Measurements from ENCODE around the gene SOX5. TPM values are rescaled to one million over a fixed set of nuclear protein-coding genes. Genes with fewer than 3 reads are reported as not detected.
"Not testable (repeated sequence)": the region's sequence is repeated elsewhere in the genome, so short reads cannot be mapped to it uniquely, and the experiment has no call there.

The SOX5 gene
- total RNA-seq, 2 donors from 2014 or later = 1.4 to 7.9 TPM

GRCh38 chr12:23509832-23510231, 439.6 kb downstream of the SOX5 start:
- not testable (repeated sequence) for H3K4me1 Mint-ChIP-seq; H3K36me3 Mint-ChIP-seq (ENCODE audit: low read depth); H3K4me3 Mint-ChIP-seq; H3K27ac Mint-ChIP-seq; H3K27me3 Mint-ChIP-seq; ATAC-seq (replicated peaks); H3K9me3 Mint-ChIP-seq

GRCh38 chr12:23507785-23508184, 441.7 kb downstream of the SOX5 start:
- peaks cover 15% of the 10 kb centered on the region for H3K9me3 Mint-ChIP-seq
- H3K36me3 Mint-ChIP-seq (ENCODE audit: low read depth); H3K4me1 Mint-ChIP-seq; H3K4me3 Mint-ChIP-seq; ATAC-seq (replicated peaks); H3K27me3 Mint-ChIP-seq; H3K27ac Mint-ChIP-seq: not testable (repeated sequence)

GRCh38 chr12:23505736-23506135, 443.7 kb downstream of the SOX5 start:
- H3K9me3 Mint-ChIP-seq = peaks cover 15% of the 10 kb centered on the region
- not testable (repeated sequence) for H3K36me3 Mint-ChIP-seq (ENCODE audit: low read depth); H3K4me3 Mint-ChIP-seq; H3K27ac Mint-ChIP-seq; ATAC-seq (replicated peaks); H3K27me3 Mint-ChIP-seq; H3K4me1 Mint-ChIP-seq

- Mint-ChIP-seq H3K4me1 (no peaks in the 10 kb centered on the region), H3K27me3 (no peaks in the 10 kb centered on the region), H3K4me3 (no peak overlapping the region)
Observed at GRCh38 chr12:23504641-23505399, 444.6 kb downstream of the SOX5 start.

GRCh38 chr12:23504043-23504442, 445.4 kb downstream of the SOX5 start:
- no peaks in the 10 kb centered on the region for H3K36me3 Mint-ChIP-seq (ENCODE audit: low read depth)
- H3K4me1 Mint-ChIP-seq = no peaks in the 10 kb centered on the region
- ATAC-seq (replicated peaks) = no peak
- H3K9me3 Mint-ChIP-seq = peaks cover 8% of the 10 kb centered on the region
- H3K4me3 Mint-ChIP-seq = no peak overlapping the region
- H3K27ac Mint-ChIP-seq = no peak overlapping the region
- no peaks in the 10 kb centered on the region for H3K27me3 Mint-ChIP-seq

More at GRCh38 chr12:23504641-23505399, 444.6 kb downstream of the SOX5 start:
- peaks cover 8% of the 10 kb centered on the region for H3K9me3 Mint-ChIP-seq
- no peak overlapping the region for H3K27ac Mint-ChIP-seq
- no peaks in the 10 kb centered on the region for H3K36me3 Mint-ChIP-seq (ENCODE audit: low read depth)
- ATAC-seq (replicated peaks) = no peak

- Mint-ChIP-seq H3K36me3 (ENCODE audit: low read depth) (no peaks in the 10 kb centered on the region), H3K4me3 (no peak overlapping the region), H3K9me3 (peaks cover 8% of the 10 kb centered on the region), H3K27me3 (no peaks in the 10 kb centered on the region), H3K4me1 (no peaks in the 10 kb centered on the region), H3K27ac (no peak overlapping the region)
- ATAC-seq (replicated peaks) = no peak
Observed at GRCh38 chr12:23503544-23503943, 445.9 kb downstream of the SOX5 start.

- Mint-ChIP-seq H3K4me1 (no peaks in the 10 kb centered on the region), H3K4me3 (no peak overlapping the region), H3K27ac (no peak overlapping the region), H3K9me3 (peaks cover 8% of the 10 kb centered on the region), H3K27me3 (no peaks in the 10 kb centered on the region), H3K36me3 (ENCODE audit: low read depth) (no peaks in the 10 kb centered on the region)
- no peak for ATAC-seq (replicated peaks)
Observed at GRCh38 chr12:23502259-23502658, 447.2 kb downstream of the SOX5 start.

- ATAC-seq (replicated peaks) = no peak
- H3K27ac Mint-ChIP-seq = no peak overlapping the region
- H3K36me3 Mint-ChIP-seq (ENCODE audit: low read depth) = no peaks in the 10 kb centered on the region
- H3K9me3 Mint-ChIP-seq = peaks cover 4% of the 10 kb centered on the region
- no peaks in the 10 kb centered on the region for H3K27me3 Mint-ChIP-seq
- H3K4me1 Mint-ChIP-seq = no peaks in the 10 kb centered on the region
- H3K4me3 Mint-ChIP-seq = no peak overlapping the region
Observed at GRCh38 chr12:23495472-23495871, 454.0 kb downstream of the SOX5 start.

GRCh38 chr12:23493672-23494071, 455.8 kb downstream of the SOX5 start:
- Mint-ChIP-seq H3K9me3 (peaks cover 4% of the 10 kb centered on the region), H3K27ac (no peak overlapping the region), H3K27me3 (no peaks in the 10 kb centered on the region), H3K36me3 (ENCODE audit: low read depth) (no peaks in the 10 kb centered on the region), H3K4me3 (no peak overlapping the region), H3K4me1 (no peaks in the 10 kb centered on the region)
- ATAC-seq (replicated peaks) = no peak

GRCh38 chr12:23491029-23491428, 458.4 kb downstream of the SOX5 start:
- H3K36me3 Mint-ChIP-seq (ENCODE audit: low read depth); ATAC-seq (replicated peaks); H3K27me3 Mint-ChIP-seq; H3K27ac Mint-ChIP-seq; H3K4me1 Mint-ChIP-seq; H3K9me3 Mint-ChIP-seq; H3K4me3 Mint-ChIP-seq: not testable (repeated sequence)

- Mint-ChIP-seq H3K4me1 (no peaks in the 10 kb centered on the region), H3K9me3 (peaks cover 5% of the 10 kb centered on the region), H3K36me3 (ENCODE audit: low read depth) (no peaks in the 10 kb centered on the region), H3K27ac (no peak overlapping the region), H3K4me3 (no peak overlapping the region), H3K27me3 (no peaks in the 10 kb centered on the region)
- ATAC-seq (replicated peaks) = no peak
Observed at GRCh38 chr12:23488130-23488529, 461.3 kb downstream of the SOX5 start.

GRCh38 chr12:23484238-23484637, 465.2 kb downstream of the SOX5 start:
- ATAC-seq (replicated peaks) = no peak
- Mint-ChIP-seq H3K4me3 (no peak overlapping the region), H3K36me3 (ENCODE audit: low read depth) (no peaks in the 10 kb centered on the region), H3K27me3 (no peaks in the 10 kb centered on the region), H3K4me1 (no peaks in the 10 kb centered on the region), H3K9me3 (peaks cover 15% of the 10 kb centered on the region), H3K27ac (no peak overlapping the region)

GRCh38 chr12:23482571-23482970, 466.9 kb downstream of the SOX5 start:
- H3K36me3 Mint-ChIP-seq (ENCODE audit: low read depth) = no peaks in the 10 kb centered on the region
- H3K9me3 Mint-ChIP-seq = peaks cover 28% of the 10 kb centered on the region
- no peak overlapping the region for H3K27ac Mint-ChIP-seq
- H3K4me1 Mint-ChIP-seq = no peaks in the 10 kb centered on the region
- no peaks in the 10 kb centered on the region for H3K27me3 Mint-ChIP-seq
- no peak overlapping the region for H3K4me3 Mint-ChIP-seq
- ATAC-seq (replicated peaks) = no peak

Data from activated T-helper 17 cell treated with anti-CD3 and anti-CD28 coated beads, Interleukin-2, amount 50 U/mL, for 72 hours (primary cell).